Fibroblast of skin of abdomen (primary cell): ENCODE data around the gene CAPN14.
"Not testable (repeated sequence)": the region's sequence is repeated elsewhere in the genome, so short reads cannot be mapped to it uniquely, and the experiment has no call there.

ENCODE experiments used
- DNase-seq: peaks from one replicate; pipeline ENCODE4 v3.0.0-alpha.2; 2013

CAPN14 gene

GRCh38 chr2:31193806-31194205 lies 23.5 kb downstream of the CAPN14 start:
- no peak for DNase-seq

DNA sequence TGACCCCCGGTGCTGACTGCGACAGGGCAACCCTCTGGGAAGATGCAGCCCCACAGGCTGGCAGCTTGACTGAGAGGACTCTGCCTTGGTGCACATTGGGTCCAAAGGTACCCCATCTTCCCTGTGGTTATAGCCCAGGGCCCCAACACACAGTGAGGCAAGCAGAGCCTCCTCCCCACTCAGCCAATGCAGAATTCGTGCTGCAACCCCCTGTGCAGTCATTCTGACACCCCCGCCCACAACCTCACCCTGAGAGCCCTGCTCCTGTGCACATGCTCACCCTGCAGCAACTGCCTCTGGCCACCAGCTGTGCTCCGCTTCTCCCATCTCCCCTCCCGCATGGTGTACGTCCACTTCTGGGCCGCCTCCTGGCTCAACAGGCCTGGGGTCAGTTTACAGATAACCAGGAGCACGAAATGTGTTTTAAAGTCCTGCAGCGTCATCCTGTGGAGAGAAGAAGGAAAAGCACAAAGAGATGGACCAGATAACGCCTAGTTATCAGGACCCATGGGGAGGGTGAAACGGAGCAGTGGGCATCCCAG lies 24.4 kb downstream of the CAPN14 start:
- DNase-seq: no peak

- no peak for DNase-seq
Observed at GRCh38 chr2:31192396-31192795, 24.9 kb downstream of the CAPN14 start.

- no peak for DNase-seq
Observed at GRCh38 chr2:31191931-31192330, 25.4 kb downstream of the CAPN14 start.

DNA sequence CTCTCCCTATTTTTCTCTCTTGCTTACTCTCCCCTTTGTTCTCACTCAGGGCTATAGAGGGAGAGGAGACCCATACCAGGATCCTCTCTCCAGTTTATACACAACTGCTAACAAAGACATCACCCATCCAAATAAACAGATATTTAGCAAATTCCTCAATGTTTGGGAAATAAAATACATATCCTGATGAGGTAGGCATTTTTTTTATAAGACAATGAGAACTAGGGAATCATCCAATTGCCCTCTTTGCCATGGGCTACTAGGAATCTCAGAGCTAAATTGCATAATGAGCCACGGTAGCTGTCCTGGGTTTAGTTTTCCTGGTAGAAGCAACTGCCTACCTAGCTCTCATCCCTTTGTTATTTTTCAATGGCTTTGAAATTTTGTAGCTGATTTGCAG lies 27.1 kb downstream of the CAPN14 start:
- DNase-seq: no peak

- DNase-seq: no peak
Observed at GRCh38 chr2:31189141-31189540, 28.2 kb downstream of the CAPN14 start.

- no peak for DNase-seq
Observed at GRCh38 chr2:31188131-31188530, 29.2 kb downstream of the CAPN14 start.

GRCh38 chr2:31187166-31187565 lies 30.1 kb downstream of the CAPN14 start:
- no peak for DNase-seq

- DNase-seq: not testable (repeated sequence)
Observed at GRCh38 chr2:31183973-31184372, 33.3 kb downstream of the CAPN14 start.

- DNase-seq: no peak
Observed at GRCh38 chr2:31176742-31177141, 40.6 kb downstream of the CAPN14 start.

- DNase-seq: no peak
Observed at GRCh38 chr2:31171142-31171541, 46.2 kb downstream of the CAPN14 start.

DNA sequence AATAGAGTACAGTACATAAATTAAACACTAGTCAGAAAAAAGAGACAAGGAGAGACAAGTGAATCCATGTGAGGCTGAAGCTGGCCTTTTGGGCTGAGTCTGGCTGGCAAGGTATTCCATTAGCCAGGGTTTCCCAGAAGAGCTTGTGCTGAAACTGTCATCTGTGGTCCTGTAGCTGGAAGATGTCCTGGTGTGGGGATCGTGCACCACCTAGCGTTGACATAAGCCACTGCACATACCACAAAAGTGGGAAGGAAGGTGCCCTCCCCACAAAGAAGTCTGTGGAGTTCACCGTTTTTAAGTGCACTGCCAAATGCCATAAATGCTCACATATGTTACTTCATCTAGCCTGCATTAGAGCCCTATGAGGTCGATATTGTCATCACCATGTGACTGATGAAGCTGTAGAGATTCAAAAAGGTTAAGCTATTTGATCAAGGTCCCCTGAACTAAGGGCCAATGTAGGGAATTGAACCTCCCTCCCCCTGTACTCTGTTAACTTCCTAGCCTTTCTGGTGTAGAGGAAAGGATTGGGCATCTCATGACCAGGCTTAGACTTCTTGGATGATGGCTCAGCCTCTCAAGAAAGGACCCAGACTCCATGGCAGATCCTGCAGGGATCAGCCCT lies 47.1 kb downstream of the CAPN14 start:
- DNase-seq: peak; percentile 59

- DNase-seq: peak; percentile 9
Observed at GRCh38 chr2:31168291-31168690, 49.0 kb downstream of the CAPN14 start.

DNA sequence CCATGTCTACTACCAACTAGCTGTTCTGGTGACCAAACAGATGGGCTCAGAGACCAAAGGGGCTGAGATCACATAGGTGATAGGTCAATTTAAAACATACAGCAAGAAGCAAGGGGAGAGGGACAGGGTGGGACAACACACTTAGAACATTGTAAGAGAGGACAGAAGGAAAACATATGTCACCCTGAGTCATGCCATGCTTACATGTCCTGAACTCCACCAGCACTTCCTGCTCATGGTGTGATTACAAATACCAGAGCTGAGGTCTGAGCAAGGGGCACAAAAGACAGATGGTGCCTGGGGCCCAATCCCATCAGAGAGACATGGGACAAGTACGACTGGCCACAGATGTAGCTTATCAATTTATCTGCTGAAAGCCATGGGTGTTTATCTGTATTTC lies 50.4 kb downstream of the CAPN14 start:
- no peak for DNase-seq

DNA sequence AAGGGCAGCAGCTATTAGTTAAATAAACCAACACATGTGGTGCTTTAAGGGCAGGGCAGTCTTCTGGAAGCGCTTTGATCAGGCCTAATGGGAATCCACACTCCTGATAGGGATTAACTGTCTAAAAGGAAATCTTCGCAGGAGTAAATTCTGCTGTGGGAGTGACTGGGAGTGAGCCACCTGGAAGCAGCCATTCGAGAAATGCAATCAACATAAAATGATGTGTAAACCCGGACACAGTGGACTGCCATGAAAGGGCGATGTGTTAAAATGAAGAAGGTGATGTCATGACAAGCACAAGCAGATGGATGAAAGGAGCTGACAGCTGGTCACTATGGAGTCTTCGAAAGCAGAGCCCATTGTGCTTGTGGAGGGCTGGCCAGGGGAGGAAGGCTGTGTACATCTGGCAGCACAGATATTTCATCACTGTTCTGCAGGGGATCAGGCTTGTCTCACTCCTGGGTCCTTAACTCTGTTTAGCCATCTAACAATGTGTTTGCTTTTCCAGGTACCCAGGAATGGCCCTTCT lies 54.2 kb downstream of the CAPN14 start:
- no peak for DNase-seq

DNA sequence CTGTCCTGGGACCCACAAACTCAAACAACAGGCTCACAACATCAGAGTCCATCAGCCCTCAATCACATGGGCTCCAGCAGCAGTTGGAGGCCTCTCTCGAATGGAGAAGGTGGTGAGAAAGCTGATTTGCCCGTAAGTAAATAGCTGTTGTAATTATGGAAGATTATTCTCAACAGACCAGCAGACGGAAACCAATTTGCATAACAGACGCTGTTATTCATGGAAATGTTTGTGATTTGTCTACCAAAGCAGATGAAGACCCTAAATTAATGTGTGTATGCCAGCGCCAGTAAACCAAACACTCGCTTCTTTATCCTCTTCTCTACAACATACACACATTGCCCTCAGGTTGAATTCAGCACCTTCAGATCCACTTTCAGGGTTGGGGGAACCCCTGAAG lies 55.7 kb downstream of the CAPN14 start:
- DNase-seq: no peak

GRCh38 chr2:31151501-31151900 lies 65.8 kb downstream of the CAPN14 start:
- DNase-seq: no peak

- DNase-seq: no peak
Observed at GRCh38 chr2:31150120-31150670, 67.1 kb downstream of the CAPN14 start.

GRCh38 chr2:31148514-31148913 lies 68.8 kb downstream of the CAPN14 start:
- peak; percentile 13 for DNase-seq

- no peak for DNase-seq
Observed at GRCh38 chr2:31147645-31148044, 69.7 kb downstream of the CAPN14 start.

GRCh38 chr2:31142110-31142509 lies 75.2 kb downstream of the CAPN14 start:
- DNase-seq: peak; percentile 53

DNA sequence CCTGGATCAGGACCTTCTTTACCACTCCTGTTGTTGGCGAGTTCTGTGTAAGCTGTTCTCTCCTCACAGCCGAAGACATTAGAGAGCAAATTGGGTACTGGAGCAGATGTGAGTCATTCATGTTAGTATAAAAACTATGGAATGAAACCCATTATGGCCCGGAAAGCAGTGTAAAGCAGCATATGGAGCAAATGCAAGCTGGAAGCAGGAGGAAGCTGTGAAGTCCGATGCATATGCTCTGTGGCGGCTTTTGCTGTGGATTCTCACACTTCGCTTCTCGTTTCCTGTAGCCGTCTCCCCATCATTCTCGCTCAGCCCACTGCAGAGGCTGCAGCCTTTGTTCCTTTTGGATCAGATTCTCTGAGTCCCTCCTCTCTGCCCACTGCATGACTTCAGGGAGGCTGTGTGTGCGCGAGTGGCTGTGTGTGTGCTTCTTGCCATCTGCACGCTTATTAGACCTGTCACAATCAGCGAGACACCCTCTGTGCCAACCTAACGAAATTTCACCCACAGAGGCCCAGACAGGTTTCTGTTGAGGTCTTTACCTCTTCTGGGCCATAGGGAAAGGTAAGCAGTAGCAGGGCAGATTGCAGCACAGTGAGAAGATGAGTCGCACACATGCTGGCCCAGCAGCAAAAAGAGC lies 75.8 kb downstream of the CAPN14 start:
- DNase-seq: peak; percentile 72

DNA sequence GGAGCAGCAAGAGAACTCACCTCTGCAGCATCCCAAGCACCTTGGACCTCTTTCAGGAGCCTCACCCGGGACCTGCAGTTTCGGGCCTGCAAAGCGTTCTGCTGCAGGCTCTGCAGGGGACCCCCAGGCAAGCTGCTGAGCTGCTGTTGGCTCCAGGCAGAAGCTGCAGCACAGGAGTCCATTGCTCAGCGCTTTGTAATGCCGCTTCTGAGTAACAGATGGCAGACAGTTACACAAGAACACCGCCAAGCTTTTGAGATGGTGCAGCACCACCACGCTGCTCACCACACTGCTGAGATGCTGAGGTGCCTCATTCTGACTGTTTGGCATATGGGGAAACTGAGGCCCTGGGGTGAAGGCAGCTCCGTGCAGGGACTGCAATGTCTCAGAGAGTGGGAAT lies 77.2 kb downstream of the CAPN14 start:
- peak; percentile 70 for DNase-seq

- no peak for DNase-seq
Observed at GRCh38 chr2:31139671-31140070, 77.6 kb downstream of the CAPN14 start.
